GM19043 (cell line): ENCODE measurements around the gene LONRF3.
"Not testable (repeated sequence)": the region's sequence is repeated elsewhere in the genome, so short reads cannot be mapped to it uniquely, and the experiment has no call there.

Source experiments
- ATAC-seq: cut with Tn5 transposase; IDR thresholded peaks from one replicate; pipeline ENCODE4 v1.9.1; 2021; ENCODE audit warnings: low read depth; ENCODE audit not compliant: unreplicated experiment

LONRF3 gene

DNA sequence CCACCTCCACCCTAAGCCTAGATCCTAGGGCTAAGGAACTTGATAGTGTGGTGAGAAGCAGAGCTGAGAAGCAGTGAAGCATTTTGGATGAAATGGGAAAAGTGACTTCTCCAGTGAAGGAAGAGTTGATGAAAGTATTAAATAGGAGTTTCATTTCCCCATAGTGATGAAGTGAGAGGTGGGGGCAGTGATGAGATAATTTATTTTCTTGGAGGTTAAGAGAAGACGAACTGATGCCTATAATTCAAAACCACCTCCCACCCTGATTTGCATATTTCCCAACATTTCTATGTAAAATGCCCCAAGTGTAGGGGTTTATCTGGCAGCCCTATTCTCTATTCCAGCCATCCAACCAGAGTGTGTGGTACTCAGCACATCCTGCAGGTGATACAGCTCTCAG is 6.3 kb downstream of the LONRF3 start:
- no peak for ATAC-seq

DNA sequence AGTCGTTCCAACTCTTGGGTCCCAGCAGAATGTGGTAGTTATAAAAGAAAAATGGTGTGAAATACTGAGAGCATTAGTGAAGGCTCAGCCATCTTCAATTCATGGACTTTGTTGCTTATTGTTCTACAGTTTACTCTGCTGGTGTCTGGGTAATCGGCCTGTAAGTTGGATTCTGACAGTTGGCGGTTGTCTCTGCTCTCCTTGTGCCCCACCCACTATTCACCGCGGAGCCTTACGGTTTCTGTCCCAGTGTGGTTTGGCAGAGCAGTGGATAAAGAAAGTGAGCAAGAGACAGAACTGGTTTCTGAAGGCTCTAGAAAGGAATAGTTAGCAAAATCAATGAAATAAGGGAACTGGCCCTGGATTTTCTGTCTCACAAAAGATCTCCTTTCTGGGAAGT is 9.1 kb downstream of the LONRF3 start:
- ATAC-seq = no peak

DNA sequence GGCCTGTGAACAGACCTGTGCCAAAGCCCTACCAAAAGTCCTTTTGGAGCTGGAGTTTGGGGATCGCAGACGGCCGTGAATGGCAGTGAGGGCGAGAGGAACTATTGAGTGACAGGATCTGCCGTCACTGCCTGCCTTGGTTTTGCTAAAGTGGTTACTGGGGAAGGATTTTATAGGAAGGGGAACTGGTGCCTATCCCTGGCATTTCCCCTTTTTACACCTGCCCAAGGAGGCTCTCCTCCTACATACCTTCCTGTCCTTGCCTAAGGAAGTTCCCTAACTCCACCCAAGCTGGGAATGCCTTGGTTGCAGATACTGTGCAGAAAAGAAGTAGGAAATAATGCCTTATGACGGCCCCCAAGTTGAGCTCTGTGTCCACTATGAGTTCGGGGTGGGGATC is 14.5 kb downstream of the LONRF3 start:
- no peak for ATAC-seq

DNA sequence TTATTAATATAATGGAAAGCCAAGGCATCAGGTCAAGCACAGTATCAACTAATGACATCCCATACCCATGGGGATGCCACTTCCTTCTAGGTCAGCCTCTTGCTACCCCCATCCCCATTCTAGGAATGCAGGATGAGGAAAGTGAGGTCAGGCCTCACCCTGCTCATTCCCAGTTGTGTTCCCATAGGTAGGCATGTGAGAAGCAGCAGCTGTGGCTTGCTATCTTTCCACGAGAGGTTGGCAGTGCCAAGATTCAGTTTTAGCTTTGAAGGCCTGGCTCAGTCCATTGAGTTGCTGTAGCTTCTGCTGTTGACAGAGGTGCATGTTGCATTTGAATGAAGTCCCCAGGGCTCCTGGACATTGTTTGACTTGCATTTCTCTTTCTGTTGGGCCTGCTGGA is 15.5 kb downstream of the LONRF3 start:
- no peak for ATAC-seq

DNA sequence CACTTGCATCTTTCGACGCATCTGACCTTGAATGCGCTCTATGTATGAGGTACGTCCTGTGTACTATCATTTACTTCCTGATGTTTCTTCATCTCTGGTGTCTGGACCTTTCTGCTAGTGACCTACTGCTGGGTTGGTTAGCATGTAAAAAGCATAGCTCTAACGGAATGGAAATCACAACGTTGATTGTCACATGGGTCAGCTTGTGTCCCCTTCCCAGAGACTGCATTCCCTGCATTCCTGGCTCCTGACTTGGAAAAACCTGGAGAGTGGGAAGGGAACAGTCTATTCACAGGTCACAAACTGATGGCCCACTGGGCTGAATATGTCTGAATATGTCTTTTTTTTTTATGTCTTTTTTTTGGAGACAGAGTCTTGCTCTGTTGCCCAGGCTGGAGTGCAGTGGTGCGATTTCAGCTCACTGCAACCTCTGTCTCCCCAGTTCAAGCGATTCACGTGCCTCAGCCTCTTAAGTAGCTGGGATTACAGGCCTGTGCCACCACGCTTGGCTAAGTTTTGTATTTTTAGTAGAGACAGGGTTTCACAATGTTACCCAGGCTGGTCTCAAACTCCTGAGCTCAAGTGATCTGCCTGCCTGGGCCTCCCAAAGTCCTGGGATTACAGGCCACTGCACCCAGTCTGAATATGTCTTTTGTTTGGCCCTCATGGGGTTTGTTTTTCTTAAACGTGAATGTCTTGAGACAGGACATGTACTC is 16.3 kb downstream of the LONRF3 start:
- no peak for ATAC-seq

DNA sequence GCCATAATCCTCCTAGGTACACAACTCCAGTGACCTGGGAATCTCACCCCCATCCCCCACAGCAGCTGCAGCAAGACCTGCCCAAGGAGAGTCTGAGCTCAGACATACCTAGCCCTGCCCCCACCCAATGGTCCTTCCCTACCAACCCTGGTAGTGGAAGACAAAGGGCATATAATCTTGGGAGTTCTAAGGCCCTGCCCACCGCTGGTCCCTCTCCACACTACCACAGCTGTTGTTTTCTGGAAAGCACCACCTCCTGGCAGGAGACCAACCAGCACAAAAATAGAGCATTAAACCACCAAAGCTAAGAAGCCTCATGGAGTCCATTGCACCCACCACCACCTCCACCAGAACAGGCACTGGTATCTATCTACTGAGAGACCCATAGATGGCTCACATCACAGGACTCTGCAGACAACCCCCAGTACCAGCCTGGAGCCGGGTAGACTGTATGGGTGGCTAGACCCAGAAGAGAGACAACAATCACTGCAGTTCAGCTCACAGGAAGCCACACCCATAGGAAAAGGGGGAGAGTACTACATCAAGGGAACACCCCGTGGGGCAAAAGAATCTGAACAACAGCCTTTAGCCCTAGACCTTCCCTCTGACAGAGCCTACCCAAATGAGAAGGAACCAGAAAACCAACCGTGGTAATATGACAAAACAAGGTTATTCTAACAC is 18.2 kb downstream of the LONRF3 start:
- ATAC-seq = not testable (repeated sequence)

DNA sequence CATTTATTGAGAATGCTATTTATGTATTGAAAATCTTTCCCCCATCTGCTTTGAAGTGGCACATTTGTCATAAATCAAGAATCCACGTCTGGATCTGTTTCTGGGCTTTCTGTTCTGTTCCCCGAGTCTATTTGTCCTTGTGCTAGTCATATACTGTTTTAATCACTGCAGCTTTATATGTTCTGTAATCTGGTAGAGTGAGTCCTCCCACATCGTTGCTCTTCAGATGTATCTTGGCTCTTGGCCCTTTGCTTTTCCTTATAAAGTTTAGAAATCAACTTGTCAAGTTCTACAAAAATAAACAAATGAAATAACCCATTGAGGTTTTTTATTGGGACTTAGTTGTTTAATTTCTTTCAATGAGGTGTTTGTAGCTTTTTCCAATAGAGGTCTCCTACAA is 29.0 kb downstream of the LONRF3 start:
- no peak for ATAC-seq

DNA sequence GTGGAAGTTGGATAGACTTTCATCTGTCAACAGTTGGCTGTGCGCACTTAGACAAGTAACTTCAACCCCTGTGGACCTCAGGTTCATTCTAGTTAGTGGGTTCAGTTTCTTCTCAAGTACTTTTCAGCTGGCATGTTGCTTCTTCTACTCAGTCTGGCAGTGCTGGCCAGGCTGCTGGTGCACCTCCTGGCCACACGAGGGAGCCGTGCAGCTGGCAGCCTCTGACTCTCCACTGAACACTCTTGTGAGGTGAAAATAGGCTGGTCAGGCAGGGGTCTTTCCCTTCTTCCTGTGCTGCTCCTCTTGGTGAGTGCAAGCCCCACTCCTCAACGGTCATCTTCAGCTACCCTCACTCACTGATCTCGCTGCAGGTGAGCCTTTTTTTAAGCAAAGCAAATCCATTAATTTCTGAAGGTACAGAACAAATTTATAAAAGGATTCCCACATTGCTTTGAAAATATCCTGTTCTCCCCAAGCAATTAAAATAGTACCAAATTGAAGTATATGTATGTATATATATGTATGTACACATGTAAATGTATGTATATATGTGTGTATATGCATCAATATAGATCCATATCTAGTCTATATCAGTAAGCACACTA is 30.6 kb downstream of the LONRF3 start:
- peak; percentile 81 for ATAC-seq

DNA sequence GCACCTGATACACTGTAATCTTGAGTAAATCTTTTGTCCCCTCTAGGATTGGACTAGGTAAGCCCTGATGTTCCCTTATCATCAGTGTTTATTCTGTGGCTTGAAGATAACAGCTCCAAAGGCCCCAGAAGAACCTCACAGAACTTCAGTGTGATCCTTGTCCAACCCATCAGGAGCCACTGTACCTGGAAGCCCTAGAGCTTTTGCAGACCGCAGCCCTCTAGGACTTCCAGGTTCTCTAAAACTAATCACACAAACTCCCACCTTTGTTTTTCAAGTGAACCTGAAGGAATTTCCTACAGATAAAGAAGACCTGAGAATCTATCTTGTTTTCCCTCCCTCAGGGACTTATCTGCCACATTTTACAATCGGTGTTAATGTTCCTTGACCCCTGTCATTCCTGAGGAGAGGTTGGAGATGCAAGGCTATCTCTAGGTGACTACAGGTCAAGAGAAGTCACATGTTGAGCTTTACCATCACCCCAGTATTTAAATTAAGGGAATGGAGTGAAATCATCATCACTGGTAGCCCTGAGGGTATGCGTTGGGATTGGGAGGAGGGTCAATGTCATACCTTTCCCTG is 32.9 kb downstream of the LONRF3 start:
- ATAC-seq = no peak

DNA sequence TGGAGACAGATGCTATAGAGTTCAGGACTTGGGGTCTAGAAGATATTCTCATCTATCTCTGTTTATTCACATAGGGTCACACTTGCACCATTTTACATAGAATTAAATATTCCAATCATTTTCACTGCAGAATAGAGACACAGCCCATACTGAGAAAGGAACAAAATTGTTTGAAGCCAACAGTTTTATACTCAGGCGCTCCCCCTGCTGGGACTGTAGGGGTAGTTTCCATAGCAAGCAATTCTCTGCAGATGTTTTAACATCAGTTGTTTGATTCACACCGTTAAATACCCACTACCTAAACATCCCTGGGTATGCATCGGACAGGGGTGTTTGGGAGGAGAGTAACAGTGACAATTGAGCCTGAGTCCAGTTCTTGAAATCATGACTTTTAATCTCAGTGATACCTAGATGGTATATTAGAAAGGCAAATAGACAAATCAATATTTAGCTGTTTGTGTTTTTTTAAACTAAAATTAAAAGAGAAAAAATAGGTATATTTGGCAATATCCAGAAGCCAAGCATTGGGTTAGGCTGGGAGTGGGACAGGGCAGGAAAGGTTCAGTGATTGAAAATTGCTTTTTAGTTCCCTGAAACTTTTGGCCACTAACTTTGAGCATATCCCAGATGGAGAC is 33.8 kb downstream of the LONRF3 start:
- no peak for ATAC-seq

DNA sequence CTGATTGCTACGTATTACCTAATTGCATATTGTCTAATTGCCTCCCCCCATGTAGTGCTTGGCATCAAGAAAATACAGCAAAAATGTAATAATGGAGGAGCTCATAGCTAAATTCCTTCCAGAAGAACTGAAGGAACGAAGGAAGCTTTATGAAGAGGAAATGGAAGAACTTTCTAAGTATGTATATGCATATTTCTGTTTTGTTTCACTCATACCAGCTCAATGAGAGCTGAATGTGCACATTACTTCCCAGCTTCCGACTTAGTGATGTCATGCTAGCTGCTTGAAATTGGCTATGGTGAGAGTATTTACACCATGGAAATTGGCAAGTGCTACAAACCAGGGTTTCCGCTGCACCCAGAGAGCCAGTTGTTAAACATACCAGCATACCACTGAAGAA is 34.7 kb downstream of the LONRF3 start:
- ATAC-seq = no peak

DNA sequence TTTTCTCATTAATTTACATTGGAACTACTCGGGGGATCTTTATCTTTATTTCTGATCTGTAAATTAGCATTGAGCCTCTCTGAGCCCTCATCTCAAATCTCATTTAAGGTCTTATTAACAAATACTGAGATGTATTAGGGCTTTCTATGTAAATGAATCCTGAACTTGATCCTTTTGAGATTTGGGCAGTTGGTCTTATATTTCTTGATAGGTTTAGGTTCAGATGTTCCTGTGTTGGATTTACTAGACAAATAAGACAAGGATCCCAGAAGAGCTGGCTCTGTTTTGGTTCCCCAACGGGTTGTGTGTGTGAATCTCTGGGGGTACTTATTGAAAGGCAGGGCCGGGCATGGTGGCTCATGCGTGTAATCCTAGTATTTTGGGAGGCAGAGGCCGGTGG is 36.1 kb downstream of the LONRF3 start:
- no peak for ATAC-seq

DNA sequence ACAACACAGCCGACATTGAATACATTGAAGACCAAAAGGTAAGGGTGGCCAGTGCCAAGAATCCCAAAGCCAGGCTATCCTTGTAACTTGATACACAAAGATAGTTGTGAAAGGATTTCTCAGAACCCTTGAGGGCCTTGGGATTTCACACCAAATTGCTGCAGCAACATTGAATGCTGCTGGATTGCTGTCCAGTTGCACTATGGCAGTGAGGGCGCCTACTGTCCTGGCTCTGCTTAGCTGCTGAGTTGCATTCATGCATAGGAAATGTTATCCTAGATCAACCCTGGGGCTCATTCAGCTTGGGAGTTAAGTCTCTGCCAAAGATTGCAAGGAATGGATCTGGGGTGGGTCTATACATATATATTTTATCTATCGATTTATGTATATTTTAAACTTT is 38.7 kb downstream of the LONRF3 start:
- ATAC-seq = no peak

DNA sequence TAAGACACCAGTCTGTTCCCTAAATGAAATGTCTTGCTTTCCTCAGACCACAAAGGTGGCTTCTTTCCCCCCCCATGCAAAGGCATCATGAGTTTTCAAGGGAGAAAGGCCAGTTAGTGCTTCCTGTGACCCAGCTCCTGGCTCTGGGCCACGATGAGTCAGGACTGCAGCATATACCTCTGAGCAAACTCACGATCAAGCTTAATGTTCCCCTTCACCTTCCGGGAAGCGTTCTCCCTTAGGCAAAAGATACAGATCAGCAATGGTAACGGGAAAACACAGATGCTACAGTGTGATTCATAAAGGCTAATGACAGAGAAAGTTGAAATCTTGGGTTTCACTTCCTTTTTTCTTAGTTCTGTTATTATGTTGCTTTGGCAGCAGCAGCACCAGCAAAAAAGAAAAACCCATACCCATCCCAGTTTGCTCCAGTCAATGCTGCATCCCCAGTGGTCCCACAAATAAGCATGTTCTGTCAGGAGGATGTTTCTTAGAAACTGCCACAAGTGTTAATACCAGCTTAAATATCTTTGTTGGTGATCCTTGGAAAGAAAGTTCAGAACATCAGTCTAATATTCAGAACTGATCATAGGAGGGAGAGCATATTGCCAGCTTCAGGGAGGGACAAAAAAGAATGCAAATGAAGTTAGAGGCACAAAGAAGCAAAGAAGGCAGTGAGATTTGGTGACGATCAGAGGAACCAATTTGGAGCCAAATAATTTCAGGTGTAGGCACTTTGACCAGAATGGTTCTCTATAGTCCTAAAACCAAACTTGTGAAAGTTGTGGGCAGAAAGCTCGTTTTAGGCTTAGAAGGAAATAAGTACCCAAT is 41.2 kb downstream of the LONRF3 start:
- peak; percentile 97 for ATAC-seq

DNA sequence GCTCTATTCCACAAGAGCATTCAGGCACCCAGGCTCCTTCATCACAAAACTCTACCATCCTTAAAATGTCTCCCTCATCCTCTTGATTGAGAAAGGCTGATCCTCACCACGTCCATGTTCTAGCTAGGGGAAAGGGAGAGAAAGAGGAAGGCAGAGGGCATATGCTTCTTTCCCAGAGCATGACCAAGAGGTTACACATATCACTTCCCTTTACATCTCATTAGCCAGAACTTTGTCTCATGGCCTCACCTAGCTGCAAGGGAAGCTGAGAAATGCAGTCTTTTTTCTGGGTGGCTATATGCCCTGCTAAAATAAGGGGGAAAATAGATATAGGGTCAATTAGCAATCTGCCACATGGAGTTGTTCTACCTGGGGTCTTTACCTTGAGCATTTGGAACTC is 42.7 kb downstream of the LONRF3 start:
- no peak for ATAC-seq

DNA sequence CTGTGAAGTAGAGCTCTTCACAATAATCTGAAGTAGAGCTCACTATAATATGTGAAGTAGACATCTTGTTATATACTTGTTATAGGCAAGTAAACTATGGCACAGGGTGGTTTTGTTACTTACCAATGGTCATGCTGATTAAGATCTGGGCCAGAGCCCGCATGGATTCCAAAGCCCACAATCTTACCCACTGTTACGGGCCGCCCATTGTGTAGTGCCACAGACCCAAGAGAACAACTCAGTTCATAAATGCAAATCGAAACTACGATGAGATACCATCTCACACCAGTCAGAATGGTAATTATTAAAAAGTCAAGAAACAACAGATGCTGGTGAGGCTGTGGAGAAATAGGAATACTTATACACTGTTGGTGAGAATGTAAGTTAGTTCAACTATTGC is 51.5 kb downstream of the LONRF3 start:
- ATAC-seq = no peak

DNA sequence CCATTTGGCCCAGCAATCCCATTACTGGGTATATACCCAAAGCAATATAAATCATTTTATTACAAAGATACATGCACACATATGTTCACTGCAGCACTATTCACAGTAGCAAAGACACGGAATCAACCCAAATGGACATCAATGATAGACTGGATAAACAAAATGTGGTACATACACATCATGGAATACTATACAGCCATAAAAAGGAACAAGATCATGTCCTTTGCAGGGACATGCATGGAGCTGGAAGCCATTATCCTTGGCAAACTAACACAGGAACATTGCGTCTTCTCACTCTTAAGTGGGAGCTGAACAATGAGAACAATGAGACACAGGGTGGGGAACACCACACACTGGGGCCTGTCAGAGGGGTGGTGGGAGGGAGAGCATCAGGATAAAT is 51.9 kb downstream of the LONRF3 start:
- not testable (repeated sequence) for ATAC-seq

DNA sequence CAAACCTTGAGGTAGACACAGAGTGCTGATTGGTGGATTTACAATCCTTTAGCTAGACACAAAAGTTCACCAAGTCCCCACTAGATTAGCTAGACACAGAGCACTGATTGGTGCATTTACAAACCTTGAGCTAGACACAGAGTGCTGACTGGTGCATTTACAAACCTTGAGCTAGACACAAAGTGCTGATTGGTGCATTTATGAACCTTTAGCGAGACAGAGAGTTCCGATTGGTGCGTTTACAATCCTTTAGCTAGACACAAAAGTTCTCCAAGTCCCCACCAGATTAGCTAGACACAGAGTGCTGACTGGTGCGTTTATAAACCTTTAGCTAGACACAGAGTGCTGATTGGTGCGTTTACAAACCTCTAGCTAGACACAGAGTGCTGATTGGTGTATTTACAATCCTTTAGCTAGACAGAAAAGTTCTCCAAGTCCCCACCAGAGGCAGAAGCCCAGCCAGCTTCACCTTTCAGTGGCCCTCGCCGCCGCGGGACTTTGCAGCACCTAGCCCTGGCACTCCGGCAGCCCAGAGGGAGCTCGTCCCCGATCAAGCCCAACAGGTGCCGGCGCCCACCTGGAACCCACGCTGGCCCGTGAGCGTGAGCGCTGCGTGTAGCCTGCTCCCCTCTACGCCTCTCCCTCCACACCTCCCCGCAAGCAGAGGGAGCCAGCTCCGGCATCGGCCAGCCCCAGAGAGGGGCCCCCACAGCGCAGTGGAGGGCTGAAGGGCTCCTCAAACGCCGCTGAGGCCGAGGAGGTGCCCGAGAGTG is 53.7 kb downstream of the LONRF3 start:
- ATAC-seq = not testable (repeated sequence)

DNA sequence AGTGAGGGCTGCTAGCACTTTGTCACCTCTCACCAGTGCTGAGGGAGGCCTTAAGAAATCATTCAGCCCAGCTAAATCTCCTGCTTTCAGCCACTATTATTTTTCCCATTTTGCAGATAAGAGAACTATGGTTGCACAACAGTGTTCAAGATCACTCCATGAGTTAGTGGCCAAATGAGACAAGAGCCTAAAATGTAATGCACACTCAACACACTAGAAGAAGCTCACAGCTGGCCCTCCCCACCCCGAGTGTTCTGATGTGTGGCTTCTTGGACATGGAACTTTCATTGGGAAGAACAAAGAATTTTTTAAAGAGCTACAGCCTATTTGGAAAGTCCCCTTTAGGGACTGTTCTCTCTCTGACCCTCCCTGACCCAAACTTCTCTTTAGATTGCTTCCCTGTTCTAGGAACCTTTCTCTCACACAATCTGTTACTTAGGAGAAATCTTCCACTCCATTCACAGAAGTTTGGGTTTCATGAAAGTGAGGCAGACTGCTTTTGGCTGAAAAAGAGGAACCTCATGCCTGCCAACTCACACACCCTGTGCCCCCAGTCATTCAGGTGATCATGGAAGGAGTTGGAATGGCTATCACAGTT is 54.4 kb downstream of the LONRF3 start:
- no peak for ATAC-seq
